ENCODE measurements around the gene NEU1.

Gene NEU1

GRCh38 chr6:31892821-31893220 is 30.2 kb upstream of the NEU1 start:
- in situ Hi-C loops (cut with HindIII; ENCODE audit: low sequenced_read_pairs), result no loop called here
- DNase-seq (ENCODE audit: low read depth), result no peak
- no peak overlapping the region for H3K4me3 ChIP-seq (ENCODE audit: low read depth, low read length)
- no peak for TF ChIP-seq CTCF (IDR thresholded peaks at IDR 0.05; ENCODE audit: low read depth, low read length, missing control alignments)

GRCh38 chr6:31889331-31889972 is 26.8 kb upstream of the NEU1 start:
- no peak for DNase-seq (ENCODE audit: low read depth)
- no peak overlapping the region for H3K4me3 ChIP-seq (ENCODE audit: low read depth, low read length)
- no peak for TF ChIP-seq CTCF (IDR thresholded peaks at IDR 0.05; ENCODE audit: low read depth, low read length, missing control alignments)
- in situ Hi-C loops (cut with HindIII; ENCODE audit: low sequenced_read_pairs), result no loop called here

- no peak for DNase-seq (ENCODE audit: low read depth)
- TF ChIP-seq CTCF (IDR thresholded peaks at IDR 0.05; ENCODE audit: low read depth, low read length, missing control alignments), result peak; percentile 78
- in situ Hi-C loops (cut with HindIII; ENCODE audit: low sequenced_read_pairs), result no loop called here
- no peak overlapping the region for H3K4me3 ChIP-seq (ENCODE audit: low read depth, low read length)
Measured at GRCh38 chr6:31888276-31889258, 25.9 kb upstream of the NEU1 start.

- H3K4me3 ChIP-seq (ENCODE audit: low read depth, low read length), result no peak overlapping the region
- no peak for DNase-seq (ENCODE audit: low read depth)
- in situ Hi-C loops (cut with HindIII; ENCODE audit: low sequenced_read_pairs), result no loop called here
- no peak for TF ChIP-seq CTCF (IDR thresholded peaks at IDR 0.05; ENCODE audit: low read depth, low read length, missing control alignments)
Measured at GRCh38 chr6:31887173-31888007, 24.8 kb upstream of the NEU1 start.

GRCh38 chr6:31886541-31886991 is 23.9 kb upstream of the NEU1 start:
- TF ChIP-seq CTCF (IDR thresholded peaks at IDR 0.05; ENCODE audit: low read depth, low read length, missing control alignments), result no peak
- no peak overlapping the region for H3K4me3 ChIP-seq (ENCODE audit: low read depth, low read length)
- in situ Hi-C loops (cut with HindIII; ENCODE audit: low sequenced_read_pairs), result no loop called here
- DNase-seq (ENCODE audit: low read depth), result no peak

GRCh38 chr6:31884528-31885035 is 22.0 kb upstream of the NEU1 start:
- no peak overlapping the region for H3K4me3 ChIP-seq (ENCODE audit: low read depth, low read length)
- TF ChIP-seq CTCF (IDR thresholded peaks at IDR 0.05; ENCODE audit: low read depth, low read length, missing control alignments), result no peak
- DNase-seq (ENCODE audit: low read depth), result no peak
- in situ Hi-C loops (cut with HindIII; ENCODE audit: low sequenced_read_pairs), result no loop called here

Data from astrocyte of the cerebellum (primary cell).